ENCODE results near the gene SAMD10. TPM values are rescaled to one million over a fixed set of nuclear protein-coding genes. Genes with fewer than 3 reads are reported as not detected.

Gene SAMD10
- total RNA-seq, 1 donor from 2014 or later, result 9.5 TPM

DNA sequence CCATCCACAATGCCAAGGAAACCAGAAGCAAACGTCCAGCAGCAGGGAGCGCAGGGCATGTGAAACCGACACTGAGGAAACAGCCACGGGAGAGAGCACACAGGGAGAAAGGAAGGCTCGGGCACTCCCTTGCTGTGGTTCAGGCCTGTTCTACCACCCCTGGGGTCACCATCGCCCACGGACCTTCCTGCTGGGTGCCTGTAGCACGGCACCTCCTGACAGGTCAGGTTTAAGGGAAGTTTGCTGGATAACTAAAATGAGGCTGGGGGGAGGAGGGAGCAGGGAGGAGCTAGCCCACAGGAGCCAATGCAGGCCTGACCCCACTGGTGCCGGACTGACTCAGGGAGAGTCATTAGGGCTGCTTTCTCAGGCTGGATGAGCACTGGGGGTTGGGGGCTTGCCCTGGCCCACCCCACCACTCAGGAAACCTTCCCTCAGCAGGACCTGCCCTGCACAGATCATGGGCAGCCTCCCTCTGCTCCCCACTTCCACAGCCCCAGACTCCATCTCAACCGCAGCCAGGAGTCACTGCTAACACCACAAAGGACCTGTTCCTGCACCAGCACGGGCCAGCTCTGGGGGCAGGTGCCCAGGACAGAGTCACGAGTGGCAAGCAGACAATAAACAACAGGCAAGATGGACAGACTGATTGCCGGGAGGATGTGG is 25.5 kb downstream of the SAMD10 start:
- peak overlapping the region; percentile 97 for H3K4me3 ChIP-seq (ENCODE audit: low read depth, low read length)
- DNase-seq (ENCODE audit: low read depth), result no peak
- TF ChIP-seq CTCF (conservative IDR thresholded peaks at IDR 0.05; ENCODE audit: low read depth, low read length), result no peak

DNA sequence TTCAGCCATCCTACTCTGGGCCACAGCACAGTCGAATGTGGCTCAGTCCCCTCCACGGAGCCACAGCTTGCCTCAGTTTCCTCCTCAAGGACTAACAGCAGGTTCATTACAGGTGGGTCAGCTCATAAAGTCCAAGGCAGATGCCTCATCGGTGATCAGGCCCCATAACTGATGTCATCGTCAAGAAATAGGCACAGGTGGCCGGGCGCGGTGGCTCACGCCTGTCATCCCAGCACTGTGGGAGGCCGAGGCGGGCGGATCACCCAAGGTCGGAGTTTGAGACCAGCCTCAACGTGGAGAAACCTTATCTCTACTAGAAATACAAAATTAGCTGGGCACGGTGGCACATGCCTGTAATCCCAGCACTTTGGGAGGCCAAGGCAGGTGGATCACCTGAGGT is 26.7 kb downstream of the SAMD10 start:
- H3K4me3 ChIP-seq (ENCODE audit: low read depth, low read length), result no peak overlapping the region
- no peak for DNase-seq (ENCODE audit: low read depth)
- no peak for TF ChIP-seq CTCF (conservative IDR thresholded peaks at IDR 0.05; ENCODE audit: low read depth, low read length)

- DNase-seq (ENCODE audit: low read depth), result no peak
- H3K4me3 ChIP-seq (ENCODE audit: low read depth, low read length), result no peak overlapping the region
- TF ChIP-seq CTCF (conservative IDR thresholded peaks at IDR 0.05; ENCODE audit: low read depth, low read length), result no peak
These were observed 27.3 kb downstream of the SAMD10 start for GRCh38 chr20:63952210-63952535.

GRCh38 chr20:63951398-63952209 is 27.8 kb downstream of the SAMD10 start:
- TF ChIP-seq CTCF (conservative IDR thresholded peaks at IDR 0.05; ENCODE audit: low read depth, low read length), result no peak
- no peak overlapping the region for H3K4me3 ChIP-seq (ENCODE audit: low read depth, low read length)
- no peak for DNase-seq (ENCODE audit: low read depth)

GRCh38 chr20:63950701-63951397 is 28.6 kb downstream of the SAMD10 start:
- TF ChIP-seq CTCF (conservative IDR thresholded peaks at IDR 0.05; ENCODE audit: low read depth, low read length), result no peak
- H3K4me3 ChIP-seq (ENCODE audit: low read depth, low read length), result no peak overlapping the region
- no peak for DNase-seq (ENCODE audit: low read depth)

DNA sequence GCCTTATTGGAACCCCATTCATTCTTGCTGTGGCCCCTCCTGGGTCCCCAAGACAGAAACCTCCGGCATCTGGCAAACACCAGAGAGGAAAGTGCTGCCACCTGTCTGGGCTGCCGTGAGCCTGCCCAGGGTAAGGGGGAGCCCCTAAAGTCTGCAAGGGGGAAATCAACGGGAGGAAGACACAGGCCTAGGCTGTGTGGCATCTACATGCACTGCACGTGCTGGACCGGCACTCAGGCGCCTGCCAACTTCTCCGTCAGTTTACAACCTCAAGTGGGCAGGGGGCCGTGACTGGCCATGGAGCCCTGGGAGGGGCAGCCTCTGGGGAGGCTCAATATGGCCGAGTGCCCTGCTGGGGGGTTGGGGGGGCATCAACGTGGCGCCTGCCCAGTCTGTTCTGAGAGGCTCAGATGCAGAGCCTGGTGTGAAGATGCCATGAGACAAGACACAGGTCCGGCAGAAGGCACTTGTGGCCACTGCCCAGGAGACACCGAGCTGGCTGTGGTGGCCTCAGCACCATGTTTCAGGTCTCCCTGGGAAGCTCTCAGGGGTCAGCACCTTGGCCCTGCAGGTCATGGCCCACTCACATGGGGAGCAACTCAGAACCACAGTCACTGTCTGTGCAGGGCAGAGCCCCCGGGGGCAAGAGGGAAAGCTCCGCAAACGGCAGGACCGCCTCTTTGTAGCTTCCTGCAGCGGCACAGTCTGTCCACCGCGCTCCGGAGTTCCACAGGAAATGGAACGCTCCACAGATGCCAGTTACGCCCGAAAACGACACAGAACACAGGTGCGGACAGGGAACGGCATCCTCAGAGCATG is 31.6 kb downstream of the SAMD10 start:
- DNase-seq (ENCODE audit: low read depth), result no peak
- no peak for TF ChIP-seq CTCF (conservative IDR thresholded peaks at IDR 0.05; ENCODE audit: low read depth, low read length)
- no peak overlapping the region for H3K4me3 ChIP-seq (ENCODE audit: low read depth, low read length)
